HG03378 (cell line): ENCODE measurements around the gene PYGM.

Experiments used
- ATAC-seq: cut with Tn5 transposase; IDR thresholded peaks from one replicate; pipeline ENCODE4 v1.9.1; 2021; ENCODE audit warnings: mild to moderate bottlenecking, moderate library complexity; ENCODE audit not compliant: unreplicated experiment

The PYGM gene

GRCh38 chr11:64769283-64769682 is 9.5 kb upstream of the PYGM start:
- ATAC-seq: no peak

- ATAC-seq: no peak
These were observed 8.5 kb upstream of the PYGM start for GRCh38 chr11:64768300-64768694.

GRCh38 chr11:64767344-64768299 is 7.8 kb upstream of the PYGM start:
- ATAC-seq: no peak

- ATAC-seq: no peak
These were observed 7.1 kb upstream of the PYGM start for GRCh38 chr11:64766881-64767280.

GRCh38 chr11:64765851-64766665 is 6.3 kb upstream of the PYGM start:
- ATAC-seq: no peak

- no peak for ATAC-seq
These were observed 5.6 kb upstream of the PYGM start for GRCh38 chr11:64765291-64765850.

- no peak for ATAC-seq
These were observed 5.0 kb upstream of the PYGM start for GRCh38 chr11:64764753-64765152.

- no peak for ATAC-seq
These were observed 4.4 kb upstream of the PYGM start for GRCh38 chr11:64764040-64764611.

GRCh38 chr11:64763526-64764039 is 3.8 kb upstream of the PYGM start:
- no peak for ATAC-seq

- no peak for ATAC-seq
These were observed 3.1 kb upstream of the PYGM start for GRCh38 chr11:64762674-64763525.

- ATAC-seq: no peak
These were observed 2.5 kb upstream of the PYGM start for GRCh38 chr11:64762277-64762673.

- no peak for ATAC-seq
These were observed 1.1 kb upstream of the PYGM start for GRCh38 chr11:64760759-64761420.

- no peak for ATAC-seq
These were observed 548 bp downstream of the PYGM start for GRCh38 chr11:64759131-64759721.

GRCh38 chr11:64758330-64759079 is 1.3 kb downstream of the PYGM start:
- no peak for ATAC-seq

- no peak for ATAC-seq
These were observed 2.0 kb downstream of the PYGM start for GRCh38 chr11:64757549-64758329.

- ATAC-seq: no peak
These were observed 4.0 kb downstream of the PYGM start for GRCh38 chr11:64755681-64756361.
